ENCODE results near the gene ARHGAP5.

Gene ARHGAP5

GRCh38 chr14:32190673-32191072 is 113.6 kb downstream of the ARHGAP5 start:
- DNase-seq: no peak

GRCh38 chr14:32192712-32193373 is 115.7 kb downstream of the ARHGAP5 start:
- no peak for DNase-seq

GRCh38 chr14:32193532-32193931 is 116.4 kb downstream of the ARHGAP5 start:
- DNase-seq: no peak

- no peak for DNase-seq
These were observed 118.5 kb downstream of the ARHGAP5 start for GRCh38 chr14:32195636-32196035.

GRCh38 chr14:32197919-32198318 is 120.8 kb downstream of the ARHGAP5 start:
- no peak for DNase-seq

- no peak for DNase-seq
These were observed 123.5 kb downstream of the ARHGAP5 start for GRCh38 chr14:32200368-32201192.

- DNase-seq: no peak
These were observed 124.2 kb downstream of the ARHGAP5 start for GRCh38 chr14:32201193-32201815.

GRCh38 chr14:32201816-32202490 is 124.8 kb downstream of the ARHGAP5 start, which contains the start of gene RNU6-7:
Gene RNU6-7 (plus strand): TSS chr14:32202045.
- no peak for DNase-seq

GRCh38 chr14:32202491-32202997 is 125.4 kb downstream of the ARHGAP5 start:
- DNase-seq: no peak

GRCh38 chr14:32202998-32203882 is 126.1 kb downstream of the ARHGAP5 start, which contains the start of gene RNU6-8:
Gene RNU6-8 (minus strand): TSS chr14:32203269.
- no peak for DNase-seq

GRCh38 chr14:32203928-32204357 is 126.8 kb downstream of the ARHGAP5 start:
- no peak for DNase-seq

GRCh38 chr14:32205554-32205953 is 128.4 kb downstream of the ARHGAP5 start:
- no peak for DNase-seq

GRCh38 chr14:32205984-32206383 is 128.9 kb downstream of the ARHGAP5 start:
- no peak for DNase-seq

GRCh38 chr14:32206552-32206951 is 129.4 kb downstream of the ARHGAP5 start:
- DNase-seq: no peak

GRCh38 chr14:32208490-32208889 is 131.4 kb downstream of the ARHGAP5 start:
- no peak for DNase-seq
